ENCODE measurements around the gene C3AR1.

DNA sequence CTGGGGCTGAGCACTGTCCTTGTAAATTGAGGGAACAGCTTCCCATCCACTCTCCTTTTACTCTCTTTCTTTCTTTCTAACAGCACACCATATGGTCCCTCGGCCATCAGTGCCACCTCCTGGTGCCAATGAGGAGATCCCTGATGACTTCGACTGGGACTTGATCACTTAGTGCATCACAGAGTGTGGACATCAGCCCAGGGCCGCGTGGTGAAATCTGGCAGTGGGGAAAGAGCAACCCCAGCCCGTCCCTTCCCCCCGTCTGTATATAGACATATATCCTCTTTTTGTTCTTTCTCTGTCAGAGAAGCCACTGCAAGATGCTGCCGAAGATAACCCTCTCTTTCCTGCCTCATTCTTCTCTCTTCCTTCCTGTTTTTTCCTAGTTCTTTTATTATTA is 13.5 kb downstream of the C3AR1 start:
- TF ChIP-seq CTCF (IDR thresholded peaks at IDR 0.05 in 8 of 11, conservative IDR thresholded peaks at IDR 0.05 in 3 of 11) (no peak), POLR2AphosphoS5 (IDR thresholded peaks at IDR 0.05) (peak in 1 of 3 donors; percentile 48)

Measured in spleen (tissue), 7 donors.